SK-N-SH (cell line): ENCODE measurements around the gene NKIRAS1. TPM values are rescaled to one million over a fixed set of nuclear protein-coding genes. Genes with fewer than 3 reads are reported as not detected.
"Not testable (repeated sequence)": the region's sequence is repeated elsewhere in the genome, so short reads cannot be mapped to it uniquely, and the experiment has no call there.

Source experiments
- CTCF ChIA-PET: fragments of 300-600, 350-600 bp; formaldehyde crosslinking; extraction: SDS; loops from one replicate; lab custom pipeline; 2021; lab: Yijun Ruan, JAX
- POLR2A ChIA-PET: fragments of 350-600 bp; sonication (Branson Sonifier 250); formaldehyde crosslinking; extraction: SDS; loops from one replicate; lab custom pipeline; 2020; ENCODE audit warnings: antibody characterized with exemption, inconsistent platforms; lab: Yijun Ruan, JAX
- DNase-seq: peaks from one replicate; pipeline ENCODE4 v3.0.0; 2012
- H2AFZ ChIP-seq: fragments of 200-600 bp; sonication (generic); 2 replicates; pipeline ENCODE4 v1.8.1; 2016; ENCODE audit warnings: antibody characterized with exemption, mild to moderate bottlenecking, low read depth
- H3F3A ChIP-seq: fragments of 200-600 bp; sonication (generic); replicated peaks from 2 replicates; pipeline ENCODE3; 2016; ENCODE audit warnings: antibody characterized with exemption, mild to moderate bottlenecking; ENCODE audit not compliant: insufficient read depth
- H3K27ac ChIP-seq, 2 experiments: fragments of 200-500 bp in 1 of 2; fragments of 200-600 bp in 1 of 2; sonication (Bioruptor generic) in 1 of 2; sonication (generic), shearing (Covaris generic) in 1 of 2; 2 replicates each; pipeline versions ENCODE4 v1.5.1 to v1.6.1; 2014 to 2016; ENCODE audit warnings: low read depth in 2 of 2, inconsistent platforms in 1 of 2, low read length in 1 of 2, mild to moderate bottlenecking in 1 of 2, mixed read lengths in 1 of 2
- H3K27me3 ChIP-seq: fragments of 200-600 bp; sonication (generic), shearing (Covaris generic); 2 replicates; pipeline ENCODE4 v1.6.1; 2016; ENCODE audit warnings: mixed run types; ENCODE audit not compliant: insufficient read depth
- H3K36me3 ChIP-seq, 2 experiments: fragments of 200-500 bp in 1 of 2; fragments of 200-600 bp in 1 of 2; sonication (Bioruptor generic) in 1 of 2; sonication (generic) in 1 of 2; replicated peaks in 1 of 2; 2 replicates each; pipeline versions ENCODE3 to v1.5.1; 2014 to 2016; ENCODE audit warnings: low read length in 1 of 2, mild to moderate bottlenecking in 1 of 2; ENCODE audit not compliant: insufficient read depth in 2 of 2, control insufficient read depth in 1 of 2
- H3K4me1 ChIP-seq, 2 experiments: fragments of 200-500 bp in 1 of 2; fragments of 200-600 bp in 1 of 2; sonication (Bioruptor generic) in 1 of 2; sonication (generic), shearing (Covaris generic) in 1 of 2; 2 replicates each; pipeline versions ENCODE4 v1.5.1 to v1.6.1; 2014 to 2016; ENCODE audit warnings: low read depth in 1 of 2, low read length in 1 of 2, mixed run types in 1 of 2; ENCODE audit not compliant: insufficient read depth in 2 of 2, control insufficient read depth in 1 of 2
- H3K4me2 ChIP-seq: fragments of 200-600 bp; sonication (generic), shearing (Covaris generic); 2 replicates; pipeline ENCODE4 v1.6.1; 2017; ENCODE audit warnings: mixed run types
- H3K4me3 ChIP-seq, 2 experiments: fragments of 200-500 bp in 1 of 2; fragments of 200-600 bp in 1 of 2; sonication (Bioruptor generic) in 1 of 2; sonication (generic), shearing (Covaris generic) in 1 of 2; 2 replicates each; pipeline versions ENCODE4 v1.5.1 to v1.8.1; 2014 to 2016; ENCODE audit warnings: low read depth in 2 of 2, inconsistent platforms in 1 of 2, low read length in 1 of 2, mild to moderate bottlenecking in 1 of 2, mixed read lengths in 1 of 2, moderate library complexity in 1 of 2
- H3K79me2 ChIP-seq: fragments of 200-600 bp; sonication (generic); 2 replicates; pipeline ENCODE4 v1.8.1; 2017; ENCODE audit warnings: mild to moderate bottlenecking; ENCODE audit not compliant: insufficient read depth
- H3K9ac ChIP-seq: fragments of 200-600 bp; sonication (generic); 2 replicates; pipeline ENCODE4 v1.6.1; 2017; ENCODE audit warnings: mixed run types
- H3K9me2 ChIP-seq: fragments of 200-600 bp; sonication (generic); 2 replicates; pipeline ENCODE4 v1.6.1; 2017; ENCODE audit warnings: mixed run types
- H3K9me3 ChIP-seq: fragments of 200-600 bp; sonication (generic); 2 replicates; pipeline ENCODE4 v1.6.1; 2017; ENCODE audit warnings: mixed run types, mild to moderate bottlenecking, moderate library complexity
- H4K20me1 ChIP-seq: fragments of 200-600 bp; sonication (generic); 2 replicates; pipeline ENCODE4 v1.6.1; 2017; ENCODE audit warnings: mild to moderate bottlenecking, mixed run types; ENCODE audit not compliant: insufficient read depth
- CHD2 ChIP-seq: fragments of 150-350 bp; IDR thresholded peaks from 2 replicates; pipeline ENCODE4 v1.6.1; 2018; ENCODE audit warnings: low read length; ENCODE audit not compliant: partially characterized antibody
- MXI1 ChIP-seq: IDR thresholded peaks from 2 replicates; pipeline ENCODE4 v1.6.1; 2012; ENCODE audit warnings: mild to moderate bottlenecking, low read depth, low read length, improper control_type of control experiment
- PBX3 ChIP-seq: IDR thresholded peaks from 2 replicates; pipeline ENCODE4; 2012
- SIN3A ChIP-seq: IDR thresholded peaks from 2 replicates; pipeline ENCODE4 v1.6.1; 2012; ENCODE audit warnings: low read depth, mild to moderate bottlenecking, low read length, moderate library complexity, borderline replicate concordance
- SMC3 ChIP-seq: IDR thresholded peaks from 2 replicates; pipeline ENCODE4 v1.6.1; 2012; ENCODE audit warnings: low read depth, low read length, improper control_type of control experiment
- YY1 ChIP-seq: IDR thresholded peaks from 2 replicates; pipeline ENCODE4 v1.4.0; 2012; ENCODE audit warnings: low read depth, mild to moderate bottlenecking
- ZBTB33 ChIP-seq: IDR thresholded peaks from 2 replicates; pipeline ENCODE4 v1.4.0; 2012; ENCODE audit warnings: low read depth, borderline replicate concordance
- WGBS: methylation state at CpG from one replicate; pipeline ENCODE4 v1.1.6; 2017; ENCODE audit warnings: low lambda C conversion rate; 5-methylcytosine and 5-hydroxymethylcytosine counted together
- polyA plus RNA-seq, 3 experiments: library from polyadenylated mRNA; depleted of rRNA; stranded (reverse); fragments of >200 nt; gene quantifications; 2 replicates each; pipeline ENCODE4 v1.2.3, GENCODE V29; 2012
- TF ChIP-seq, protein P1 (sequence below): IDR thresholded peaks from 2 replicates; pipeline ENCODE4 v1.4.0; 2012; ENCODE audit warnings: low read depth, borderline replicate concordance
- TF ChIP-seq, protein P2 (sequence below): IDR thresholded peaks from 2 replicates; pipeline ENCODE4 v1.4.0; 2012; ENCODE audit warnings: low read depth

The NKIRAS1 gene
- polyA plus RNA-seq, 1 of the 3 experiments (the other 2 are of a cell fraction) = 8.1 TPM

DNA sequence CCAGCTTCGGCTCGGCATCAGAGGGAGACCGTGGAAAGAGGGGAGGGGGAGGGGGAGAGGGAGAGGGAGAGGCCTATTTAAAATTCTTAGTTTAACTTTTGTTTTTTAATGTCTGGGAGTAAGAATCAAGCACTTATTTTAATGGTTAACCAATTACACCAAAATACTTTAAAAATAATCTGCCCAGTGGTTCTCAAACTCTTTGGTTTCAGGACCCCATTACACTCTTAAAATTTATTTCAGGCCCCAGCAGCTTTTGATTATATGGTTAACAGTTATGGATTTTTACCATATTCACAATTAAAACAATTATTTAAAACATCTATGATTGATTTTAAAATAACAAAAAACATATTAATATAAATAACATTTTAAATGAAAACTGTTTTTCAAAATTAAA, 44.5 kb downstream of the NKIRAS1 start (continued):
- TF ChIP-seq ZBTB33 = no peak

- POLR2A ChIA-PET, H3K27me3 ChIP-seq, H2AFZ ChIP-seq, H3K9ac ChIP-seq, H3K4me2 ChIP-seq, H3K9me3 ChIP-seq, DNase-seq, H3F3A ChIP-seq, H3K4me3 ChIP-seq, CTCF ChIA-PET, H3K36me3 ChIP-seq, H3K9me2 ChIP-seq, H3K4me1 ChIP-seq, H3K27ac ChIP-seq: not testable (repeated sequence)
- H4K20me1 ChIP-seq = peaks cover 37% of the 10 kb centered on the region; the same call in 1 of the 2 replicates
- 98% methylated on average over 8 of the region's 34 CpGs for WGBS
- peaks cover 27% of the 10 kb centered on the region for H3K79me2 ChIP-seq
Observed at GRCh38 chr3:23871361-23871760, 45.4 kb downstream of the NKIRAS1 start.

- CTCF ChIA-PET = interaction anchor here (2.6 kb wide), 1 partner anchor 18 kb away, joined by 8 read pairs; no protein-coding TSS in a partner anchor
- H3K79me2 ChIP-seq = peaks cover 24% of the 10 kb centered on the region
Observed at GRCh38 chr3:23870663-23871043, 46.1 kb downstream of the NKIRAS1 start.

DNA sequence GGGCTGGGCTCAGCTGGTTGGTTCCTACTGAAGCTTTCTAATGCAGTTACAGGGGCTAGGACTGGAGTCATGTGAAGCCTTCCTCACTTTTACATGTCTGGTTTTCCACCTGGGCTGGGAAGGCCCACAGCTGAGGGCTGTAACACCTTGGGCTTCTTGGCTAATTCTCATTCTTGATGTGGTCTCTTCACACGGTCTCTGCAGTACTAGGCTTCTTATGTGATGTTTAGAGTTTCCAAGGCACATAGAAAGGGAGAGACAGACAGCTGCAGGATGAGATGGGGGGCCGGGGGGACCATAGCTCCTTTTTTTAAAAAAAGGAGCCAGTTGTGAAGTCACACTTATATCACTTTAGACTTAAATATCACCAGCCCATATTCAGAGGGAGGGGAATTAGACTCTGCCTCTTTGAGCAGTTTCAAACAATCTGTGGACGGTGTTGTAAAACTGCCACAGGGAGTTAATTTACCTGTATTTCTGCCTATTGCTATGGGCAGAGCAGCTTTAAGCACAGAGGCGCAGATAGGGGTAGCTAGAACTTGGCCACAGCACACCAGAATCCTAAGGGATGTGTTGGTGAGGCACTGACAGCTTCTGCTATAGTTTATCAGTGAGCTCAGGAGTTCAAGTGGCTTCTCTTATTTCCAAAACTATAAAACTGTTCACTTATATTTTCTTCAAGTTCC, 46.7 kb downstream of the NKIRAS1 start:
- H3K9me2 ChIP-seq = no peaks in the 10 kb centered on the region
- H2AFZ ChIP-seq = no peak overlapping the region
- no peaks in the 10 kb centered on the region for H3K36me3 ChIP-seq
- no peaks in the 10 kb centered on the region for H3K9me3 ChIP-seq
- ChIA-PET POLR2A (interaction anchor here (1.1 kb wide), 1 partner anchor 47 kb away, joined by 3 read pairs; the partner anchor contains the start of genes NKIRAS1 and RPL15), CTCF (interaction anchor here (1.4 to 2.6 kb wide), 2 partner anchors 19 to 43 kb away, joined by 3 to 8 read pairs; no protein-coding TSS in a partner anchor)
- peaks cover 11 to 14% of the 10 kb centered on the region in 2 experiments; a peak in 2 of 4 replicates for H3K4me1 ChIP-seq
- no peaks in the 10 kb centered on the region for H3F3A ChIP-seq
- TF ChIP-seq, protein P1, sequence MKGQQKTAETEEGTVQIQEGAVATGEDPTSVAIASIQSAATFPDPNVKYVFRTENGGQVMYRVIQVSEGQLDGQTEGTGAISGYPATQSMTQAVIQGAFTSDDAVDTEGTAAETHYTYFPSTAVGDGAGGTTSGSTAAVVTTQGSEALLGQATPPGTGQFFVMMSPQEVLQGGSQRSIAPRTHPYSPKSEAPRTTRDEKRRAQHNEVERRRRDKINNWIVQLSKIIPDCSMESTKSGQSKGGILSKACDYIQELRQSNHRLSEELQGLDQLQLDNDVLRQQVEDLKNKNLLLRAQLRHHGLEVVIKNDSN = no peak
- TF ChIP-seq PBX3 (no peak), SIN3A (no peak), MXI1 (no peak), CHD2 (no peak), SMC3 (no peak), YY1 (no peak)
- TF ChIP-seq, protein P2, sequence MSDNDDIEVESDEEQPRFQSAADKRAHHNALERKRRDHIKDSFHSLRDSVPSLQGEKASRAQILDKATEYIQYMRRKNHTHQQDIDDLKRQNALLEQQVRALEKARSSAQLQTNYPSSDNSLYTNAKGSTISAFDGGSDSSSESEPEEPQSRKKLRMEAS = no peak
- WGBS = 92% methylated on average over 4 of the region's 4 CpGs
- no peak overlapping the region for H3K9ac ChIP-seq
- no peaks in the 10 kb centered on the region for H3K27me3 ChIP-seq
- peaks cover 40% of the 10 kb centered on the region for H4K20me1 ChIP-seq
- no peak overlapping the region for H3K4me3 ChIP-seq
- no peak overlapping the region for H3K27ac ChIP-seq
- H3K79me2 ChIP-seq = peaks cover 24% of the 10 kb centered on the region
- no peak for DNase-seq
- H3K4me2 ChIP-seq = no peak overlapping the region

More at GRCh38 chr3:23870663-23871043, 46.1 kb downstream of the NKIRAS1 start:
- H3K9ac ChIP-seq, H2AFZ ChIP-seq, DNase-seq, H3K9me2 ChIP-seq, H3K27ac ChIP-seq, H3K27me3 ChIP-seq, H3K36me3 ChIP-seq, H3F3A ChIP-seq, POLR2A ChIA-PET, H3K4me2 ChIP-seq, H3K4me3 ChIP-seq, H3K9me3 ChIP-seq: not testable (repeated sequence)
- 100% methylated on average over 1 of the region's 5 CpGs for WGBS
- H4K20me1 ChIP-seq = peaks cover 39% of the 10 kb centered on the region; the same call in 1 of the 2 replicates
- H3K4me1 ChIP-seq = peaks cover 9 to 11% of the 10 kb centered on the region in 2 experiments; a peak in 2 of 4 replicates
